Fibroblast of the aortic adventitia (primary cell): ENCODE data around the gene SCOC. TPM values are rescaled to one million over a fixed set of nuclear protein-coding genes. Genes with fewer than 3 reads are reported as not detected.

ENCODE experiments used
- DNase-seq: peaks from one replicate; pipeline ENCODE4 v3.0.0-alpha.2; 2010; ENCODE audit warnings: low read depth
- H3K4me3 ChIP-seq: 2 replicates; pipeline ENCODE4 v1.5.1; 2011; ENCODE audit warnings: low read depth, mild to moderate bottlenecking, control low read depth, low read length, moderate library complexity
- CTCF ChIP-seq: IDR thresholded peaks from 2 replicates; pipeline ENCODE4 v1.5.1; 2011; ENCODE audit warnings: mild to moderate bottlenecking, low read length, control low read depth, inconsistent platforms; ENCODE audit not compliant: insufficient read depth
- total RNA-seq: library from RNA; depleted of rRNA; stranded (reverse); fragments of >200 nt; gene quantifications from 2 replicates; pipeline ENCODE4 v1.2.3, GENCODE V29; 2012; ENCODE audit warnings: low replicate concordance

SCOC gene
- total RNA-seq, 1 donor: 92.7 TPM

GRCh38 chr4:140368686-140369085 lies 4.8 kb upstream of the SCOC start:
- no peak for TF ChIP-seq CTCF
- H3K4me3 ChIP-seq: no peak overlapping the region
- DNase-seq: peak; percentile 16

GRCh38 chr4:140372751-140373327 lies 607 bp upstream of the SCOC start:
- DNase-seq: peak; percentile 32
- peak overlapping the region; percentile 74 for H3K4me3 ChIP-seq
- peak; percentile 32 for TF ChIP-seq CTCF

- H3K4me3 ChIP-seq: peak overlapping the region; percentile 78
- DNase-seq: no peak
- no peak for TF ChIP-seq CTCF
These were observed 658 bp downstream of the SCOC start for GRCh38 chr4:140374130-140374477.

- H3K4me3 ChIP-seq: no peak overlapping the region
- no peak for TF ChIP-seq CTCF
- DNase-seq: no peak
These were observed 9.3 kb downstream of the SCOC start for GRCh38 chr4:140382732-140383131.

GRCh38 chr4:140388015-140388414 lies 14.6 kb downstream of the SCOC start:
- DNase-seq: no peak
- H3K4me3 ChIP-seq: no peak overlapping the region
- no peak for TF ChIP-seq CTCF

- H3K4me3 ChIP-seq: no peak overlapping the region
- DNase-seq: no peak
- TF ChIP-seq CTCF: no peak
These were observed 22.2 kb downstream of the SCOC start for GRCh38 chr4:140395668-140396067.

- H3K4me3 ChIP-seq: no peak overlapping the region
- DNase-seq: no peak
- TF ChIP-seq CTCF: no peak
These were observed 26.7 kb downstream of the SCOC start for GRCh38 chr4:140400111-140400510.
